Activated CD4-positive, alpha-beta T cell treated with anti-CD3 and anti-CD28 coated beads, Interleukin-2, amount 50 U/mL, for 1 hour (primary cell): ENCODE measurements around the gene RRBP1.

ENCODE experiments used
- DNase-seq: peaks from one replicate; pipeline ENCODE4 v3.0.0-alpha.2; 2020

The RRBP1 gene, protein sequence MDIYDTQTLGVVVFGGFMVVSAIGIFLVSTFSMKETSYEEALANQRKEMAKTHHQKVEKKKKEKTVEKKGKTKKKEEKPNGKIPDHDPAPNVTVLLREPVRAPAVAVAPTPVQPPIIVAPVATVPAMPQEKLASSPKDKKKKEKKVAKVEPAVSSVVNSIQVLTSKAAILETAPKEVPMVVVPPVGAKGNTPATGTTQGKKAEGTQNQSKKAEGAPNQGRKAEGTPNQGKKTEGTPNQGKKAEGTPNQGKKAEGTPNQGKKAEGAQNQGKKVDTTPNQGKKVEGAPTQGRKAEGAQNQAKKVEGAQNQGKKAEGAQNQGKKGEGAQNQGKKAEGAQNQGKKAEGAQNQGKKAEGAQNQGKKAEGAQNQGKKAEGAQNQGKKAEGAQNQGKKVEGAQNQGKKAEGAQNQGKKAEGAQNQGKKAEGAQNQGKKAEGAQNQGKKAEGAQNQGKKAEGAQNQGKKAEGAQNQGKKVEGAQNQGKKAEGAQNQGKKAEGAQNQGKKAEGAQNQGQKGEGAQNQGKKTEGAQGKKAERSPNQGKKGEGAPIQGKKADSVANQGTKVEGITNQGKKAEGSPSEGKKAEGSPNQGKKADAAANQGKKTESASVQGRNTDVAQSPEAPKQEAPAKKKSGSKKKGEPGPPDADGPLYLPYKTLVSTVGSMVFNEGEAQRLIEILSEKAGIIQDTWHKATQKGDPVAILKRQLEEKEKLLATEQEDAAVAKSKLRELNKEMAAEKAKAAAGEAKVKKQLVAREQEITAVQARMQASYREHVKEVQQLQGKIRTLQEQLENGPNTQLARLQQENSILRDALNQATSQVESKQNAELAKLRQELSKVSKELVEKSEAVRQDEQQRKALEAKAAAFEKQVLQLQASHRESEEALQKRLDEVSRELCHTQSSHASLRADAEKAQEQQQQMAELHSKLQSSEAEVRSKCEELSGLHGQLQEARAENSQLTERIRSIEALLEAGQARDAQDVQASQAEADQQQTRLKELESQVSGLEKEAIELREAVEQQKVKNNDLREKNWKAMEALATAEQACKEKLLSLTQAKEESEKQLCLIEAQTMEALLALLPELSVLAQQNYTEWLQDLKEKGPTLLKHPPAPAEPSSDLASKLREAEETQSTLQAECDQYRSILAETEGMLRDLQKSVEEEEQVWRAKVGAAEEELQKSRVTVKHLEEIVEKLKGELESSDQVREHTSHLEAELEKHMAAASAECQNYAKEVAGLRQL (N-terminal part only)

GRCh38 chr20:17682103-17682888, at the start of gene RRBP1:
Gene RRBP1 (minus strand): TSS chr20:17682242. CDS start chr20:17660507, 21,735 bp downstream.
- DNase-seq: peak; percentile 95

GRCh38 chr20:17731233-17731632, 49.2 kb upstream of the RRBP1 start:
- no peak for DNase-seq

DNA sequence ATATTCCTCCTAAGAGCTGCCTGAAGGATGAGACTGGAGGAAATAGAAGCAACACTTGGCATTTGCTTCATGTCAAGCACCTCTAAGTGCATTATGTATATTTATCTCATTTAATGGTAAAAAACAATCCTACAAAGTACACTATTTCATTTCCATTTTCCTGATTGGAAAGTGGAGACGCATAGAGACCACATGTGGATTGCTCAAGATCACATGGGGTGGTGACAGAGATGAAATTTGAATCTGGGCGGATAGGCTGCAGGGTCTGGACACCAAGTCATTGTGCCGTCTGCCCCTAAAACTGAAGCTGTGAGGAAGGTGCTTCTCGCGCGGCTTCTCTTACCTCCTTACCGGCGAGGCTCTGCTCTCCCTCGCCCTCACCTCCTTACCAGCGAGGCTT, 48.0 kb upstream of the RRBP1 start:
- no peak for DNase-seq

DNA sequence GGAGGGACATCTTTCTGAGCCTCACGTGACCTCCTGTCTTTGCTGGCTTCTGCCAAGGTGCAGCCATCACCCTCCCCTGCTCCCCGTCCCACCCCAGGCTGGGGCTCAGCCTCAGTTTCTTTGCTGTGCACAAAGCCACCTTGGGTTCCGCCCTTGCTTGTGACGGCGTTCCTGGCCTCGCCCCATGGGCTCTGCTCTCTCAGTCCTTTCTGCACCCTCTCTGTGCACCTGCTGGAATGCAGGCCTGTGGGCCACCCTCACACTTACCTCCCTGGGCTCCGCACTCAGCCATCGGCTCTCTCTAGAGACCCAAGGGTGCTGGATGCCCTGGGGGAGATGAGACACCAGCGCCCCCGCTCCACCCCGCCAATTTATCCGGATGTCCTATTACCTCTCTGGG, 46.0 kb upstream of the RRBP1 start:
- DNase-seq: no peak

DNA sequence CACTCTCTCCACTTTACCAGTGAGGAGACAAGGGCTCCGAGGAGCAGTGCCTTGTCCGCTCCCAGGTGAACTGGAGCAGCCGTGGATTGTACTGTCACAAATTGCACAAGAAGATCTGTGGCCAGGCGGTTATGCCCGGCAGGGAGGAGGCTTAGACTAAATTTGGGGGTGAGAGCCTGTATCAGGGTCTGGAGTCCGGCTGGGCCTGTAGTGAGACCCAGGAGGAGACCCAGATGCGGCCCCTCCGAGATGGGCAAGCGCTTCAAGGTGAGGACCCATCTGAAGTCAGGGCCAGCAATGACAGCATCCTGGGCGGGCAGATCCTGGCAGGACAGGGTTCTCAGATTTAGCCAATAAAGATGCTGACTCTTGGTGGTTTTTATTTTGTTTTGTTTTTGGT, 45.3 kb upstream of the RRBP1 start:
- DNase-seq: no peak

DNA sequence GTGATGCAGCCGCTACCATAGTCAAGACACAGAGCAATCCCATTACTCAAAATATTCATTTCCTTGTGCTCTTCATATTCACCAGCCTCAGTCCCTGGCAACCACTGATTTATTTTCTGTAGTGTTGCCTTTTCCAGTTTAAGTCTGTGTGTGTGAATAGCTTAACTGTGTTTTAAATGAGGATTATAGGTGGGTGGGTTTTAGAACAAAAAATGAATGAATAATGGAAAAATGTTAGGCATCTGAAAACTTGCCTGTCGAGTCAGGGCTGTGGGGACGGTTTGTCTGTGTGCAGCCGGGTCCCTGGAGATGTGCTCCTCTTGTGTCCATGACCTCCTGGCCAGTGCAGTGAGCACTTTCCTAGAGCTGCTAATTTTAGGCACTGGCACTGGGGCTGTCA, 44.9 kb upstream of the RRBP1 start:
- DNase-seq: no peak

DNA sequence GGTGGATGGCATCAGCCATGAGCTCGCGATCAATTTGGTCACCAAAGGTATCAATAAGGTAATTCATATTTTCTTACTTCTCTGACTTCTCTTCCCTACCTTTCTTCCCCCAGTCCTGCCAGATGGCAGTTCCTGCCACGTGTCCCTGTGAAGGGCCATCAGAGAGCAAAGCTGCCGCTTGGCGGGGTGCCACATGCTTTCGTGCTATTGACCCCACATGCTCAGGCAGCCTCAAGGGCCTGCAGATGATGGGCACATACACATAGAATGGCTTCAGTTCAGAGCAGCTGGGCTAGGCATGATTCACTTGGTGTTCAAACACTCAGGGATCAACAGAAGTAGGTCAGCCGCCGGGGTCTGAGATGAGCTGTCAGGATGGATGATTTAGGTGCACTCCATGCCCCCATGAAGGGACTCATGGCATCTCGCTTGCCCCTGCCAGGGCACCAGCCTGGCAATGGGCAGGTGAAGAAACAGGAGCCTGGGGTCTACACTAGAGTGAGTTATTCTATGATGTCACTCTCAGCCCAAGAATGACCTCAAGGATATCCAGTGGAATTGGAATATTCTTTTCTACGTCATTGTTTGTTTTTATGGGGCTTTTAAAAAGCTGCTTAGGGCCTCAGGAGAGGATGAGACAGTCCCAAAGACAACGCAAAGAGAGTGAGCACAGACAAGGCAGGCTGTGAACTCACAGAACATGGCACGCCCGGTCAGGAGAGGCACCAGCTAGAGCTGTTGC, 43.2 kb upstream of the RRBP1 start:
- DNase-seq: no peak

- no peak for DNase-seq
Measured at GRCh38 chr20:17723301-17723691, 41.3 kb upstream of the RRBP1 start.

DNA sequence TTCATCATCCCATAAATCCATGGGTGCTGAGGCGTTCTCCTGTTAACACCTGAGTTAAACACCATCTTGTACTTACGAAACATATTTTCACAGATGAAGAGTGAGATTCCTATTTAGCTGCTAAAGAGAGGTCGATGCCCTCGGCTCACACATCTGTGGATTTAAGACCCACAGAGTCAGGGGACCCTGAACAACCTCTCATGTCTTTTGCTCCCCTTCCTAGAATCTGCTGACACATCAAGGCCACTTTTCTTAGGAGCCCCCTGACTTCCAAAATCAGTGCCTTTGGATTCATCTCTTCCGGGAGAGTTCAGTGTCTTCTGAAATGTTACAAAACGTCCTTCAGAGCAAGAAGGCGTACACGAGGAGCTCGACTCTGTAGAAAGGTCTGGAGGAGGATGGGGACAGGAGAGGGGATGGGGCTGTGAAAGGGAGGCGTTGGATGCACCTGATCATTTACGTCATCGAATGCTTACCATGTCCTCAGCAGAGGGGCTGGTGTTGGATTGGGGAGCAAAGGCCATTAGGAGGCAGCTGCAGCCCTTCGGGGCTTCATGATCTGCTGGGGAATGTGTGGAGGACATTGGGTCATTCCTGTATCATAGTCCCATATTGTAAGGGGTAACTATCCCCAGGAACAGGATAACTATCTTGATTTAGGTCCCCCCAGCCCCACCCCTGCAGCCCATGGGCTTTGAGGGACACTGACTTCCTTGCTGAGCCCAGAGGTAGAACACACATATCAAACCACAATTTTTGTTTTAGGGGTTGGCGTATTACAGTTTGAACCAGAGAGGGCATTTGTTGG, 40.7 kb upstream of the RRBP1 start:
- DNase-seq: no peak

DNA sequence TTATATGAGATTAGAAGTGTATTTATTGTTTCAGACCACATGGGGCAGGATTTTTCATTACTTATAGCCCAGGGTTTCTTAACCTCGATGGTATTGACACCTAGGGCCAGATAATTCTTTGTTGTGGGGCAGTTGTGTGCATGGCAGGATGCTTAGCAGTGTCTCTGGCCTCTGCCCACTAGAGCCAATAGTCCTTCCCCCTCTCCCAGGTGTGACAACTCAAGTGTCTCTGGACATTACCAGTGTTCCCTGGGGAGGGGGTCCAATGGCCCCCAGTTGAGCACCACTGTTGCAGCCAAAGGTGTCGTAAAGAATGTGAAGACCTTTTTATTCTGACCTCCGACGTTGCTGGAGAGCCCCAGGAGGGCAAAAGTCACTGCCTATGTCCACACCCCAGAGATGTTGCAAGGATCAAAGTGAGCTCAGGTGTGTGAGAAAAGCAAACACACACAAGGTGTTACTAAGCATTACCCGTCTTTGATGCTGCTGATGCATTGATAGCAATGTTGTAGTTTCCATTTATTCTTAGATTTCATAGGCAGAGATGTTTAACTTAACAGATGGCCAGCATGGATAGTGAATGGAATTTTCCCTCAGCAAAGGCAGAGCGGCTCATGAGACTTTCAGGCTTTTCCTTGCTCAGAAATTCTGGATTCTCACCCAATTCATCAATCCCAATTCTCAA, 39.9 kb upstream of the RRBP1 start:
- DNase-seq: no peak

DNA sequence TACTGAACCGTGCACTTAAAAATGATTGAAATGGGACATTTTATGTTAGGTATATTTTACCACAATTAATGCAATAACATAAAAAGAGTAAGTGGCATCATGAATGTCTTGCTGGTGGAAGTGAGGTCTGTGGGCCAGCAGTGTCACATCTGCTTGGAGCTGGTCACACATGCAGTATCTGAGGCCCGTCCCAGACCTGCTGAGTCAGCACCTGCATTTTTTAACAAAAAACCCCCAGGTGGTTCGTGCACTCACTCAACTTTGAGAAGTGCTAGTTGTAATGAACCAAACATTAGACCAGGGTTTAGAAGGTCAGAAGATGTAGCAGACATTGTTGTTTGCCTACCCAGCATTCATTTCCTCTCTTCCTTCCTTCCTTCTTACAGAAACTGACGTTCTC, 38.7 kb upstream of the RRBP1 start:
- DNase-seq: no peak

DNA sequence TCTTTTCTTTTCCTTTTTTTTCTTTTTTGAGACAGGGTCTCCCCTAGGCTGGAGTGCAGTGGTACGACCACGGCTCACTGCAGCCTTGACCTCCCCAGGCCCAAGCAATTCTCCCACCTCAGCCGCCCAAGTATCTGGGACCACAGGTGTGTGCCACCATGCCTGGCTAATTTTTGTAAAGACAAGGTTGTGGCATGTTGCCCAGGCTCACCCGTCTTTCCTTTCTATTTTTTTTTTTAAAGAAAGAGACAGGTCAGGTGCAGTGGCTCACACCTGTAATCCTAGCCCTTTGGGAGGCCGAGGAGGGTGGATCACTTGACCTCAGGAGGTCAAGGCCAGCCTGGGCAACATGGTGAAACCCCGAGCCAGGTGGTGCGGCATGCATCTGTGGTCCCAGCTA, 34.3 kb upstream of the RRBP1 start:
- no peak for DNase-seq

DNA sequence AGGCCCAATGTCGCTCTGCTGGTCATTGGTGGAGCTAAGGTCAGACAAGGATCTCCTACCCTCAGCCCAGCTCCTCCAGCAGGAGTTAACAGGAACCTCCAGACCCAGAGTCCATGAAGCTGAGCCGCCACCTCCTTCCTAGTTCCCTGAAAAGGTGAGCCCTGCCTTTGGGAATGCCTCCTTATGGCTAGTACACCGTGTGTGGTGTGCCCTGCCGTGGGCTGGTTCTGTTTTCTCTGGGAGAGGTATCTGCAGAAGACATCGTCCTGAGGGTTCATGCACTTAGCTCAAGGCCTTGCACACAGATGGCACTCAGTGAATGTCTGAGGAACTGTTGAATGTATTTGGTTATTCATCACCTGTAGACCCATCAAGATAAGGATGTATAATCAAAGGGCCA, 33.0 kb upstream of the RRBP1 start:
- no peak for DNase-seq

DNA sequence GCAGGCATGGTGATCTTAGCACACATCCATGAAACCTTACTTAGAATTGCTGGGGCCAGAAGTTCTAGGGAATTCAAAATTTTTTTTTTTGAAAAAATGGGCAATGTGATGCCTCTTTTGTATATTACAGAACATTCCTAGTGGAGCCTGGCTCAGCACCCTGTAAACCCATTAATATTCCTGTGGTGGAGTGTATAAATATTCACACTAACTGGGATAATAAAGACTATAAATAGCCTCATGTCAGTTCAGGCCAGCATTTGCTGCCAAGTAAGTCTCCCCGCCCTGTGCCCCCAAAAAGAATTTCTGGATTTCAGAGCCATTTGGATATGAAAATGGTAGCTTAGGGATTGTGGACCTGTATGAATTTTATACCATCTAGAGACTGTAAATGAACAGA, 32.6 kb upstream of the RRBP1 start:
- no peak for DNase-seq

DNA sequence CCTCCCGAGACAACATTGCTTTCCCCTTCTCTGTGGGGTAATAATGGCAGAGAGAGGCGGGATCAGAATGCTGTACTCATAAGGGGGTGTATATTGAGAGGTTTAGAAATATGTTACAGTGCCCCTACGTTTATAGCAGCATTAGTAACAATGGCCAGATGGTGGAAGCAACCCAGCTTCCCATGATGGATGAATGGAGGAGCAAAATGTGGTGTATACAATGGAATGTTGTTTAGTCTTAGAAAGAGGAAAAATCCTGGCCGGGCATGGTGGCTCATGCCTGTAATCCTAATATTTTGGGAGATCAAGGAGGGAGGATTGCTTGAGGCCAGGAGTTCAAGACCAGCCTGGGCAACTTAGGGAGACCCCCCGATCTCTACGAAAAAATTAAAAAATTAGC, 30.7 kb upstream of the RRBP1 start:
- DNase-seq: no peak

DNA sequence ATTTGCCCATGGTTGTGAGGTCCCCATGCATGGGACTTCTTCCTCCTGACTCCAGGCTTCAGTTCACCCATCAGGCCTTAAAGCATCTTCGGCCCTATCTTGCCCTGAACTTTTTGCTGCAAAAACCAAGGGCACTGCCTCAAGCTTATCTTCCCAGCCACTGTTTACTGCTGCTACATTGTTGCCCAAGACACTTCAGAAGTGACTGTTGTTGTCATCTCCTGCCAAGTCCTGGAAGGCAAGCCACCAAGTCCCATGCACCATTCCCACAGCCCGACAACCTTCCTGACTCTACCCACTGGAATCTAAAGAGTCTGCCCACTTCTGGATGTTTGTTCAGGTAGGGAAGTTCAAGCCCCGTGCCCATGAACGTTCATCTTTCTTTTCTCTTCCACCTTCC, 30.2 kb upstream of the RRBP1 start:
- DNase-seq: no peak

GRCh38 chr20:17711267-17711627, 29.2 kb upstream of the RRBP1 start:
- no peak for DNase-seq

GRCh38 chr20:17710379-17711266, 28.6 kb upstream of the RRBP1 start:
- DNase-seq: no peak
